ENCODE data around the gene KIF3C.
"Not testable (repeated sequence)": the region's sequence is repeated elsewhere in the genome, so short reads cannot be mapped to it uniquely, and the experiment has no call there.

KIF3C gene

DNA sequence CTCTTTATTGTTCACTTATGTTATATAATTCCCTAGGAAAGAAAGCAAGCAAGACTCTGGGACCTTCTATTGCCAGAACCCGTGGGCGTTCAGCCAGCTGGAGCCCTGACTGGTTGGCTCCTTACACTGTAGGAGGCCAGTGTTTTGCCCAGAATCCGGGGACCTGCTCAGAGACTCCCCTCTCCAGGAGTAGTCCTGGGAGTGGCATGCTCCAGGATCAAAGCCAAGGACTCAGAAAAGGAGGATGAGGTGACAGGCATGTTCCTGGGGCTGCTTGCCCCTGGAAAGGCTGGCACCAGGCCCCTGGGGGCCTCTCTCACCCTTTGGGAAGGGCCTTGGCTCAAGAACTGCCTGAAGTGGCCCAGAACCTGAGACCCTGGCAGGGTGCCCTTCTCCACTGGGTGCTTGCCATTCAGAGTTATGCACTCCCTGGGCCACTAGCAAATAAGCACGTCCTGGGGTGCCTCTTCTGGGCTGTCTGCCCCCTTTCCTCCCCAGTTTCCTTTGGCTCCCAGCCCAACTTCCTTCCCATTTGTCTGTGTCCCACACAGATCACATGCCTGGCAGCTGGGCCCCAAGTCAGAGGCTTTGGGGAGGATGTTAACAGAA is 19.6 kb upstream of the KIF3C start (continued):
- TF ChIP-seq ZNF112 (tag by site-specific recombination; IDR thresholded peaks at IDR 0.05) (no peak), ZNF292 (tag by site-specific recombination; IDR thresholded peaks at IDR 0.05; ENCODE audit: borderline replicate concordance, low read depth) (no peak)
- TF ChIP-seq, protein P1, sequence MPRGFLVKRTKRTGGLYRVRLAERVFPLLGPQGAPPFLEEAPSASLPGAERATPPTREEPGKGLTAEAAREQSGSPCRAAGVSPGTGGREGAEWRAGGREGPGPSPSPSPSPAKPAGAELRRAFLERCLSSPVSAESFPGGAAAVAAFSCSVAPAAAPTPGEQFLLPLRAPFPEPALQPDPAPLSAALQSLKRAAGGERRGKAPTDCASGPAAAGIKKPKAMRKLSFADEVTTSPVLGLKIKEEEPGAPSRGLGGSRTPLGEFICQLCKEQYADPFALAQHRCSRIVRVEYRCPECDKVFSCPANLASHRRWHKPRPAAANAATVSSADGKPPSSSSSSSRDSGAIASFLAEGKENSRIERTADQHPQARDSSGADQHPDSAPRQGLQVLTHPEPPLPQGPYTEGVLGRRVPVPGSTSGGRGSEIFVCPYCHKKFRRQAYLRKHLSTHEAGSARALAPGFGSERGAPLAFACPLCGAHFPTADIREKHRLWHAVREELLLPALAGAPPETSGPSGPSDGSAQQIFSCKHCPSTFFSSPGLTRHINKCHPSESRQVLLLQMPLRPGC (tag by site-specific recombination; IDR thresholded peaks at IDR 0.05): no peak
- TF ChIP-seq, protein P2, sequence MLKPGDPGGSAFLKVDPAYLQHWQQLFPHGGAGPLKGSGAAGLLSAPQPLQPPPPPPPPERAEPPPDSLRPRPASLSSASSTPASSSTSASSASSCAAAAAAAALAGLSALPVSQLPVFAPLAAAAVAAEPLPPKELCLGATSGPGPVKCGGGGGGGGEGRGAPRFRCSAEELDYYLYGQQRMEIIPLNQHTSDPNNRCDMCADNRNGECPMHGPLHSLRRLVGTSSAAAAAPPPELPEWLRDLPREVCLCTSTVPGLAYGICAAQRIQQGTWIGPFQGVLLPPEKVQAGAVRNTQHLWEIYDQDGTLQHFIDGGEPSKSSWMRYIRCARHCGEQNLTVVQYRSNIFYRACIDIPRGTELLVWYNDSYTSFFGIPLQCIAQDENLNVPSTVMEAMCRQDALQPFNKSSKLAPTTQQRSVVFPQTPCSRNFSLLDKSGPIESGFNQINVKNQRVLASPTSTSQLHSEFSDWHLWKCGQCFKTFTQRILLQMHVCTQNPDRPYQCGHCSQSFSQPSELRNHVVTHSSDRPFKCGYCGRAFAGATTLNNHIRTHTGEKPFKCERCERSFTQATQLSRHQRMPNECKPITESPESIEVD (tag by site-specific recombination; IDR thresholded peaks at IDR 0.05): no peak

DNA sequence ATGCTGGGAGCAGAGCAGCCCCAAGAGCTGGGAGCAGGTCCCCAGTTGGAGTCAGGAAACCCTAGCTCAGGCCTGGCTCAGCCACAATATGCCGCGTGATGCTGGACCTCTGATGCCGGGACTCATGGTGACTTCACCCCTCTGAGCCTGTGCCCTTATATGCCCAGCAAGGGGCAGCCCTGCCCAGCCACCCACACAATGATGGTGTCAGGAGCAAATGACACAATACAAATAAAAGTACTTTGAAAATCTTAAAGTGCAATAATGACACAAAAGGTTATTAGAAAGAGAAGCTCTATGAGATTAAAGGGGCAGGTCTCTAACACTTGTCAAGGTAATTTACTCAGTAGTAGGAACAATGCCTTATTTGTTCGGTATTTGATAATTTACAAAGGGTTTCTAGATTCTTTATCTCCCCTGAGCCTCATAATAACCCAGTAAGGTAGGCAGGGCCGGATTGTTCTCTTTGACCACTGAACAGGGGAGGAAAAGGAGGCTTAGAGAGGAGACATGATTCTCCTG is 18.3 kb upstream of the KIF3C start:
- CTCF ChIA-PET: interaction anchor here (0.7 to 1.8 kb wide), 3 partner anchors 9 to 145 kb away, joined by 3 to 12 read pairs (median 8); no protein-coding TSS in a partner anchor
- no peaks in the 10 kb centered on the region for H3K9me3 ChIP-seq (ENCODE audit: control insufficient read depth, insufficient read depth, low read depth, low read length)
- no peaks in the 10 kb centered on the region for H3K36me3 ChIP-seq (ENCODE audit: control insufficient read depth in 2 of 2, insufficient read depth in 1 of 2, low read length in 2 of 2)
- no peak overlapping the region for H3K4me3 ChIP-seq (ENCODE audit: low read depth, low read length)
- POLR2A ChIA-PET: no interaction called here
- TF ChIP-seq, protein P3, sequence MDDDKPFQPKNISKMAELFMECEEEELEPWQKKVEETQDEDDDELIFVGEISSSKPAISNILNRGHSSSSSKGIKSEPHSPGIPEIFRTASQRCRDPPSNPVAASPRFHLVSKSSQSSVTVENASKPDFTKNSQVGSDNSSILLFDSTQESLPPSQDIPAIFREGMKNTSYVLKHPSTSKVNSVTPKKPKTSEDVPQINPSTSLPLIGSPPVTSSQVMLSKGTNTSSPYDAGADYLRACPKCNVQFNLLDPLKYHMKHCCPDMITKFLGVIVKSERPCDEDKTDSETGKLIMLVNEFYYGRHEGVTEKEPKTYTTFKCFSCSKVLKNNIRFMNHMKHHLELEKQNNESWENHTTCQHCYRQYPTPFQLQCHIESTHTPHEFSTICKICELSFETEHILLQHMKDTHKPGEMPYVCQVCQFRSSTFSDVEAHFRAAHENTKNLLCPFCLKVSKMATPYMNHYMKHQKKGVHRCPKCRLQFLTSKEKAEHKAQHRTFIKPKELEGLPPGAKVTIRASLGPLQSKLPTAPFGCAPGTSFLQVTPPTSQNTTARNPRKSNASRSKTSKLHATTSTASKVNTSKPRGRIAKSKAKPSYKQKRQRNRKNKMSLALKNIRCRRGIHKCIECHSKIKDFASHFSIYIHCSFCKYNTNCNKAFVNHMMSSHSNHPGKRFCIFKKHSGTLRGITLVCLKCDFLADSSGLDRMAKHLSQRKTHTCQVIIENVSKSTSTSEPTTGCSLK (tag by site-specific recombination; IDR thresholded peaks at IDR 0.05): no peak
- TF ChIP-seq ZNF202 (tag by site-specific recombination; IDR thresholded peaks at IDR 0.05; ENCODE audit: borderline replicate concordance) (no peak), ZNF433 (tag by site-specific recombination; IDR thresholded peaks at IDR 0.05; ENCODE audit: low read depth) (no peak), ZBTB17 (tag by site-specific recombination; IDR thresholded peaks at IDR 0.05) (no peak), ZNF23 (tag by site-specific recombination; IDR thresholded peaks at IDR 0.05; ENCODE audit: borderline replicate concordance) (no peak), ZSCAN23 (tag by site-specific recombination; IDR thresholded peaks at IDR 0.05) (no peak), ZNF660 (tag by site-specific recombination; IDR thresholded peaks at IDR 0.05) (no peak), GLI4 (tag by site-specific recombination; IDR thresholded peaks at IDR 0.05) (no peak), YY2 (tag by site-specific recombination; IDR thresholded peaks at IDR 0.05) (no peak), EGR2 (tag by site-specific recombination; IDR thresholded peaks at IDR 0.05; ENCODE audit: low read depth) (no peak), MZF1 (tag by site-specific recombination; IDR thresholded peaks at IDR 0.05; ENCODE audit: borderline replicate concordance) (no peak), ZNF239 (tag by site-specific recombination; IDR thresholded peaks at IDR 0.05) (no peak), ZBTB8A (tag by site-specific recombination; IDR thresholded peaks at IDR 0.05) (no peak), ZNF600 (tag by site-specific recombination; IDR thresholded peaks at IDR 0.05) (no peak), ZNF175 (tag by site-specific recombination; IDR thresholded peaks at IDR 0.05) (no peak)
- TF ChIP-seq, protein P4, sequence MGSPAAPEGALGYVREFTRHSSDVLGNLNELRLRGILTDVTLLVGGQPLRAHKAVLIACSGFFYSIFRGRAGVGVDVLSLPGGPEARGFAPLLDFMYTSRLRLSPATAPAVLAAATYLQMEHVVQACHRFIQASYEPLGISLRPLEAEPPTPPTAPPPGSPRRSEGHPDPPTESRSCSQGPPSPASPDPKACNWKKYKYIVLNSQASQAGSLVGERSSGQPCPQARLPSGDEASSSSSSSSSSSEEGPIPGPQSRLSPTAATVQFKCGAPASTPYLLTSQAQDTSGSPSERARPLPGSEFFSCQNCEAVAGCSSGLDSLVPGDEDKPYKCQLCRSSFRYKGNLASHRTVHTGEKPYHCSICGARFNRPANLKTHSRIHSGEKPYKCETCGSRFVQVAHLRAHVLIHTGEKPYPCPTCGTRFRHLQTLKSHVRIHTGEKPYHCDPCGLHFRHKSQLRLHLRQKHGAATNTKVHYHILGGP (tag by site-specific recombination; IDR thresholded peaks at IDR 0.05): no peak
- TF ChIP-seq, protein P5, sequence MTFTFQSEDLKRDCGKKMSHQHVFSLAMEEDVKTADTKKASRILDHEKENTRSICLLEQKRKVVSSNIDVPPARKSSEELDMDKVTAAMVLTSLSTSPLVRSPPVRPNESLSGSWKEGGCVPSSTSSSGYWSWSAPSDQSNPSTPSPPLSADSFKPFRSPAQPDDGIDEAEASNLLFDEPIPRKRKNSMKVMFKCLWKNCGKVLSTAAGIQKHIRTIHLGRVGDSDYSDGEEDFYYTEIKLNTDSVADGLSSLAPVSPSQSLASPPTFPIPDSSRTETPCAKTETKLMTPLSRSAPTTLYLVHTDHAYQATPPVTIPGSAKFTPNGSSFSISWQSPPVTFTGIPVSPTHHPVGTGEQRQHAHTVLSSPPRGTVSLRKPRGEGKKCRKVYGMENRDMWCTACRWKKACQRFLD (tag by site-specific recombination; IDR thresholded peaks at IDR 0.05): no peak
- no peak overlapping the region for H3K27ac ChIP-seq (ENCODE audit: extremely low read depth, low read depth, low read length)
- no peaks in the 10 kb centered on the region for H3K4me1 ChIP-seq (ENCODE audit: control insufficient read depth, insufficient read depth, low read length)

DNA sequence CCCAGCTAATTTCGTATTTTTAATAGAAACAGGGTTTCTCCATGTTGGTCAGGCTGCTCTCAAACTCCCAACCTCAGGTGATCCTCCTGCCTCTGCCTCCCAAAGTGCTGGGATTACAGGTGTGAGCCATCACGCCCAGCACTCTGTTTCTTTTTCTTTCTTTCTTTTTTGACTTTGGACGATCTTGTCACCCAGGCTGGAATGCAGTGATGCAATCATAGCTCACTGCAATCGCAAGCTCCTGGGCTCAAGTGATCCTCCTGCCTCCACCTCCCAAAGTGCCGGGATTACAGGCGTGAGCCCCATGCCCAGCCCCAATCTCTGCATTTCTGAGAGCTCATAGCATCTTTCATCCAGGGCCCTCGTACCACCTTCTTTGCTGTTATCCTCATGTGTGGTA is 17.1 kb upstream of the KIF3C start:
- H3K4me1 ChIP-seq (ENCODE audit: control insufficient read depth, insufficient read depth, low read length); H3K36me3 ChIP-seq (ENCODE audit: control insufficient read depth in 2 of 2, insufficient read depth in 1 of 2, low read length in 2 of 2); H3K9me3 ChIP-seq (ENCODE audit: control insufficient read depth, insufficient read depth, low read depth, low read length); H3K4me3 ChIP-seq (ENCODE audit: low read depth, low read length); H3K27ac ChIP-seq (ENCODE audit: extremely low read depth, low read depth, low read length): not testable (repeated sequence)
- POLR2A ChIA-PET: interaction anchor here (1.6 kb wide), 1 partner anchor 35 kb away, joined by 4 read pairs; no protein-coding TSS in a partner anchor
- CTCF ChIA-PET: interaction anchor here (0.8 to 1.8 kb wide), 2 partner anchors 8 to 17 kb away, joined by 3 to 8 read pairs; no protein-coding TSS in a partner anchor

All from HEK293 (cell line).